K562 (cell line): ENCODE data around the gene CFL1. TPM values are rescaled to one million over a fixed set of nuclear protein-coding genes. Genes with fewer than 3 reads are reported as not detected.

Source experiments
- EP400 ChIP-seq: fragments of 450-650 bp; IDR thresholded peaks from 2 replicates; pipeline ENCODE4 v1.6.1; 2017; ENCODE audit warnings: antibody characterized with exemption, mild to moderate bottlenecking, moderate library complexity
- NFIC ChIP-seq: fragments of 450-650 bp; IDR thresholded peaks from 2 replicates; pipeline ENCODE4 v1.6.1; 2017; ENCODE audit warnings: mild to moderate bottlenecking, inconsistent platforms
- ZNF561 ChIP-seq: fragments of 450-650 bp; formaldehyde crosslinking; conservative IDR thresholded peaks from 2 replicates; pipeline ENCODE4 v1.4.0; 2020; ENCODE audit warnings: mild to moderate bottlenecking, moderate library complexity
- polyA plus RNA-seq, 8 experiments: library from polyadenylated mRNA; depleted of rRNA in 4 of 8; stranded (reverse) in 5 of 8; unstranded in 3 of 8; fragments of >200 nt; fragmentation: Nextera tagmentation in 2 of 8; fragmentation: Illumina TruSeq in 1 of 8; extraction: Ambion mirVana in 2 of 8; extraction: Trizol in 1 of 8; gene quantifications; 2 replicates each; pipeline versions ENCODE4 v1.2.1 to v1.2.3, GENCODE V29; 2011 to 2014; ENCODE audit warnings: inconsistent platforms in 1 of 8, missing spikeins in 1 of 8
- total RNA-seq, 7 experiments: library from RNA; depleted of rRNA in 6 of 7; stranded (reverse); fragments of >200 nt in 6 of 7; fragmentation: Illumina TruSeq in 2 of 7; extraction: Trizol in 2 of 7; gene quantifications; 2 replicates each; pipeline versions ENCODE4 v1.2.1 to v1.2.3, GENCODE V29; 2011 to 2021; ENCODE audit warnings: low replicate concordance in 1 of 7
- TF ChIP-seq, protein P1 (sequence below): fragments of 450-650 bp; formaldehyde crosslinking; IDR thresholded peaks from 2 replicates; pipeline ENCODE4 v1.4.0; 2020; ENCODE audit warnings: mild to moderate bottlenecking, moderate library complexity
- TF ChIP-seq, protein P2 (sequence below): sonication (generic); formaldehyde crosslinking; IDR thresholded peaks from 2 replicates; pipeline ENCODE4 v1.8.0; 2022; ENCODE audit warnings: missing genetic modification reagents, mild to moderate bottlenecking, borderline replicate concordance
- TF ChIP-seq, protein P3 (sequence below): fragments of 250-450 bp; sonication (Bioruptor Pico); IDR thresholded peaks from 2 replicates; pipeline ENCODE4 v1.4.0; 2020

The CFL1 gene
- total and polyA plus RNA-seq, 9 of the 15 experiments (the other 6 are each of a cell fraction or from before 2014, with no cell fraction given): 105 to 1,101 (median 859) TPM

- TF ChIP-seq, protein P1, sequence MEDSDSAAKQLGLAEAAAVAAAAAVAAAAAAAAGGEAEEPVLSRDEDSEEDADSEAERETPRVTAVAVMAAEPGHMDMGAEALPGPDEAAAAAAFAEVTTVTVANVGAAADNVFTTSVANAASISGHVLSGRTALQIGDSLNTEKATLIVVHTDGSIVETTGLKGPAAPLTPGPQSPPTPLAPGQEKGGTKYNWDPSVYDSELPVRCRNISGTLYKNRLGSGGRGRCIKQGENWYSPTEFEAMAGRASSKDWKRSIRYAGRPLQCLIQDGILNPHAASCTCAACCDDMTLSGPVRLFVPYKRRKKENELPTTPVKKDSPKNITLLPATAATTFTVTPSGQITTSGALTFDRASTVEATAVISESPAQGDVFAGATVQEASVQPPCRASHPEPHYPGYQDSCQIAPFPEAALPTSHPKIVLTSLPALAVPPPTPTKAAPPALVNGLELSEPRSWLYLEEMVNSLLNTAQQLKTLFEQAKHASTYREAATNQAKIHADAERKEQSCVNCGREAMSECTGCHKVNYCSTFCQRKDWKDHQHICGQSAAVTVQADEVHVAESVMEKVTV (CRISPR knock-in tag): no peak
- no peak for TF ChIP-seq EP400
- no peak for TF ChIP-seq NFIC
- TF ChIP-seq ZNF561: no peak
- TF ChIP-seq, protein P2, sequence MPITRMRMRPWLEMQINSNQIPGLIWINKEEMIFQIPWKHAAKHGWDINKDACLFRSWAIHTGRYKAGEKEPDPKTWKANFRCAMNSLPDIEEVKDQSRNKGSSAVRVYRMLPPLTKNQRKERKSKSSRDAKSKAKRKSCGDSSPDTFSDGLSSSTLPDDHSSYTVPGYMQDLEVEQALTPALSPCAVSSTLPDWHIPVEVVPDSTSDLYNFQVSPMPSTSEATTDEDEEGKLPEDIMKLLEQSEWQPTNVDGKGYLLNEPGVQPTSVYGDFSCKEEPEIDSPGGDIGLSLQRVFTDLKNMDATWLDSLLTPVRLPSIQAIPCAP (CRISPR knock-in tag): no peak
- TF ChIP-seq, protein P3, sequence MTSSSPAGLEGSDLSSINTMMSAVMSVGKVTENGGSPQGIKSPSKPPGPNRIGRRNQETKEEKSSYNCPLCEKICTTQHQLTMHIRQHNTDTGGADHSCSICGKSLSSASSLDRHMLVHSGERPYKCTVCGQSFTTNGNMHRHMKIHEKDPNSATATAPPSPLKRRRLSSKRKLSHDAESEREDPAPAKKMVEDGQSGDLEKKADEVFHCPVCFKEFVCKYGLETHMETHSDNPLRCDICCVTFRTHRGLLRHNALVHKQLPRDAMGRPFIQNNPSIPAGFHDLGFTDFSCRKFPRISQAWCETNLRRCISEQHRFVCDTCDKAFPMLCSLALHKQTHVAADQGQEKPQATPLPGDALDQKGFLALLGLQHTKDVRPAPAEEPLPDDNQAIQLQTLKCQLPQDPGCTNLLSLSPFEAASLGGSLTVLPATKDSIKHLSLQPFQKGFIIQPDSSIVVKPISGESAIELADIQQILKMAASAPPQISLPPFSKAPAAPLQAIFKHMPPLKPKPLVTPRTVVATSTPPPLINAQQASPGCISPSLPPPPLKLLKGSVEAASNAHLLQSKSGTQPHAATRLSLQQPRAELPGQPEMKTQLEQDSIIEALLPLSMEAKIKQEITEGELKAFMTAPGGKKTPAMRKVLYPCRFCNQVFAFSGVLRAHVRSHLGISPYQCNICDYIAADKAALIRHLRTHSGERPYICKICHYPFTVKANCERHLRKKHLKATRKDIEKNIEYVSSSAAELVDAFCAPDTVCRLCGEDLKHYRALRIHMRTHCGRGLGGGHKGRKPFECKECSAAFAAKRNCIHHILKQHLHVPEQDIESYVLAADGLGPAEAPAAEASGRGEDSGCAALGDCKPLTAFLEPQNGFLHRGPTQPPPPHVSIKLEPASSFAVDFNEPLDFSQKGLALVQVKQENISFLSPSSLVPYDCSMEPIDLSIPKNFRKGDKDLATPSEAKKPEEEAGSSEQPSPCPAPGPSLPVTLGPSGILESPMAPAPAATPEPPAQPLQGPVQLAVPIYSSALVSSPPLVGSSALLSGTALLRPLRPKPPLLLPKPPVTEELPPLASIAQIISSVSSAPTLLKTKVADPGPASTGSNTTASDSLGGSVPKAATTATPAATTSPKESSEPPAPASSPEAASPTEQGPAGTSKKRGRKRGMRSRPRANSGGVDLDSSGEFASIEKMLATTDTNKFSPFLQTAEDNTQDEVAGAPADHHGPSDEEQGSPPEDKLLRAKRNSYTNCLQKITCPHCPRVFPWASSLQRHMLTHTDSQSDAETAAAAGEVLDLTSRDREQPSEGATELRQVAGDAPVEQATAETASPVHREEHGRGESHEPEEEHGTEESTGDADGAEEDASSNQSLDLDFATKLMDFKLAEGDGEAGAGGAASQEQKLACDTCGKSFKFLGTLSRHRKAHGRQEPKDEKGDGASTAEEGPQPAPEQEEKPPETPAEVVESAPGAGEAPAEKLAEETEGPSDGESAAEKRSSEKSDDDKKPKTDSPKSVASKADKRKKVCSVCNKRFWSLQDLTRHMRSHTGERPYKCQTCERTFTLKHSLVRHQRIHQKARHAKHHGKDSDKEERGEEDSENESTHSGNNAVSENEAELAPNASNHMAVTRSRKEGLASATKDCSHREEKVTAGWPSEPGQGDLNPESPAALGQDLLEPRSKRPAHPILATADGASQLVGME (CRISPR knock-in tag): no peak
Observed at GRCh38 chr11:65808744-65809341, 49.1 kb downstream of the CFL1 start (continued).
